NCI-H1436 (cell line): ENCODE data around the gene PGLYRP4.

Experiments
- DNase-seq: peaks from one replicate; lab custom pipeline; 2025; lab: John Stamatoyannopoulos, UW

PGLYRP4 gene

DNA sequence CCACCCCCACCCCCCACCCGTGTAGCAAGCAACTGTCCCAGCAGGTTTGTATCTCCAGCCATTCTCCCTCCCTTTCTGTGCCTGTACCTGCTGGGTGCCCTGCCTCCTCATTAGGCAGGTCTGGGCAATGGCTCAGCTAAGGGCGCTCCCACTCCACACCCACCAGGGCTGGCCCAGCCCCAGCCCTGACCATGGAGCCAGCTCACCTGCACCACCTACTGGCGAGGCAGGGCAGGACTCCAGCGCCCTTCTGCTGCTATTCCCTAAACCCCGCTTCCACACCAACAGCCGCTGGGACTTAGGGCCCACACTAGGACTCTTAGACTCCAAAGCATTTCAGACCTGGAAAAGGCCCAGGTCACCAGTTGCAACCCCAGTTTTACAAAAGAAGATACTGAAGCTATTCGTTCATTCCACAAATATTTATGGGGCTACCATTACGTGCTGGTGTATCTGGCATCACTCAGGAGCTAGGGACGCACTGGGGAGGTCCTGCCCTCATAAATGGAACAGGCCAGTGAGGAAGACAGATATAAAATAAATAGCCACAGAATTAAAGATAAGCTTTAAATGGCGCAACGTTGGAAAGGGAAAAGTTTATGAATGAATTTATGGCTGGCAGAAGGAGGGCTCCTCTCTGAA is 59.9 kb downstream of the PGLYRP4 start:
- DNase-seq: no peak
